ENCODE results near the gene BUD23.
"Not testable (repeated sequence)": the region's sequence is repeated elsewhere in the genome, so short reads cannot be mapped to it uniquely, and the experiment has no call there.

Gene BUD23

DNA sequence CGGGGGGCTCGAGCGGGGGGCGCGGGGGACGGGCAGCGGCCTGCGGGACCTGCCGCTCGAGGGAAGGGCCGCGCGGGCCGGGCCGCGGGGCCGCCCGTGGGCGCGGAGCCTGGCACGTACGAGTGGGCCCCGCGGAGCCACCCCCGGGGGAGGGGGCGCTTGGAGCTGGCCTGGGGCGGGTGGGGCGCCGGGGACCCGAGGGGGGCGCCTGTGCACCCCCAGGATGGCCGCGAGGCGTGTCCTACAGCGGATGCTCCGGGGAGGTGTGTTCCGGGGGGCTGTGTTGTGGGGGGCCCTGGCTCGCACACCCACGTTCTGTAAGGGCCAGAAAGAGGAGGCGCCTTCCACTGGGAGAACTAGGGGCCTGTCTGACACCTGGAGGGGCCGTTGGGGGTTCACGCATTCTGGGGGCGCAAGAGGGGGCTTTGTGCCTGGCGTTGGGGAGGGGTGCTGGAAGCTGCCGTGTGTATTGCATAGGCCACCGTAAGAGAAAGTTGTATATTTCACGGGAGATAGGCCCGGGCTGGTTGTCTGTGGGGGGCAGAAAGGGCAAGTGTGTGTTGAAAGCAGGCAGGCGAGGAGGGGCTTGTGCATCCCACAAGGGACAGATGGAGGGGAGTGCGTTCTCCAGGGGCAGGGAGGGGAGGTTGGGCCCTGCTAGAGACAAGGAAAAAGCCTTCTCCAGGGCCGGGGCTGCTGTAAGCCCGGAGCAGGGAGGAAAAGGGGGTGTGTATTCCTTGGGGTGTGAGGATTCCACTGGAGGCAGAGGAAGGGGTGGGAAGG lies 15.1 kb upstream of the BUD23 start:
- DNase-seq: no peak

DNA sequence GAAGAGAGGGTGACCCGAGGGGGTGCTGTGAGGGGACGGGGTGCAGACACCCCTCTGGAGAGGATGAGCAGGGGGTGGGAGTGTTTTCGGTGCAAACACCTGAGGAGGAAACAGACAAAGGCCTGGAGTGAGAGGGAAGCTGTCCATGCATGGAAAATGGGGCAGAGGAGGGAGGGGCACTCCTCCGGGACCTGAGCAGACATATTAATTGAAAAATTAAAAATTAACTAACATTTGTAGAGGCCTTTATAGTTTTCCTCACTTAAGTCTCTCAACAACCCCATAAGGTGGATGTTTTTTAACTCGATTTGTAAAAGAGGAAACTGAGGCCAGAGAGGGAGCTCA lies 14.5 kb upstream of the BUD23 start:
- no peak for DNase-seq

DNA sequence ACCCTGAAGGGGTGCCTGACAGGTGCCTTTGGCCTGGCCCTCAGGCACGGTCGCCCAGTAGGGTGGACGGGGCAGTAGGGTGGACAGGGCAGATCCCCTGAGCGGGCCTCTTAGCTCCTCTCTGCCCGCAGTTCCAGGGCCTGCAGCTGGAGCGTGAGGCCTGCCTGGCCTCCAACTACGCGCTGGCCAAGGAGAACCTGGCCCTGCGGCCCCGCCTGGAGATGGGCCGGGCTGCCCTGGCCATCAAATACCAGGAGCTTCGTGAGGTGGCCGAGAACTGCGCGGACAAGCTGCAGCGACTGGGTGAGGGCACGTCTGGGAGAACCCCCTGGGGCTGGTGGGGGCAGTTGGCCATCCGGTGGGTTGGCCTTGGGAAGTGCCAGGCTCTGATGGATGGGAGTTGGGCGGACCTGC lies 14.1 kb upstream of the BUD23 start:
- no peak for DNase-seq

DNA sequence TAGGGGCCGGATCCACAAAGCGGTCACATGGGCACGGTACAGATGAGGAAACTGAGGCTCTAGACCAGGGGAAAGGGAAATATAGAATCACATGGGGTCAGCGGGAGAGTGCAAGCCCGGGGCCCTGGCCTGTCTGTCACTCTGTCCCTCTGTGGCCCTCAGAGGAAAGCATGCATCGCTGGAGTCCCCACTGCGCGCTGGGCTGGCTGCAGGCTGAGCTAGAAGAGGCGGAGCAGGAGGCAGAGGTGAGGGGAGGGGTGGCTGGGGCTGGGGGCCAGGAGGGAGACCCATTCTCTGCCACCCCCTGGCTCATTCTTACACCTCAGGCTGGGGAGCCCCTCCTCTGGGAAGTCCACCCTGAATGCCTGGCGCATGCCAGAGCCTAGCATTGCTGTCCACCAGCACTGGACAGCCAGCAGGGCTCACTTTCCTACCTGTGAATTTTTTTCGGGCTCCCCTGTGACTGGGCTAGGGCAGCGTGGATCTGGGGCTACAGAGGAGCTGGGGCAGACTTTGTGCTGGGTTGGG lies 13.5 kb upstream of the BUD23 start:
- no peak for DNase-seq

DNA sequence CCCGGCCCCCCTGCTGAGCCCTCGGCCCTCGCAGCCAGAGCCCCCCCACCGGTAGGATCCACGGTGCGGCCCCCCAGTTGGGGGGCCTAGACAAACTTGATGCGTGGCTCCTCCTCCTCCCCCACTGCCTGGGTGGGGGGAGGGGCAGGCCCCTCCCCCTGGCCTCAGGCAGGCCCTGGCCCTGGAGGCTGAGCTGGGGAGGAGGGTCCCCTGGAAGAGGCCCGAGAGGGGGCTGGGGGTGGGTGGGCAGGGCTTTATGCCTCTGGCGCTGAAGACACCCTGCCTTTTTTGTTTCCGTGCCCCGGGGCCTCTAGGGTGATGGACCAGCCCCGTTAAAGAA lies 12.1 kb upstream of the BUD23 start:
- DNase-seq: no peak

DNA sequence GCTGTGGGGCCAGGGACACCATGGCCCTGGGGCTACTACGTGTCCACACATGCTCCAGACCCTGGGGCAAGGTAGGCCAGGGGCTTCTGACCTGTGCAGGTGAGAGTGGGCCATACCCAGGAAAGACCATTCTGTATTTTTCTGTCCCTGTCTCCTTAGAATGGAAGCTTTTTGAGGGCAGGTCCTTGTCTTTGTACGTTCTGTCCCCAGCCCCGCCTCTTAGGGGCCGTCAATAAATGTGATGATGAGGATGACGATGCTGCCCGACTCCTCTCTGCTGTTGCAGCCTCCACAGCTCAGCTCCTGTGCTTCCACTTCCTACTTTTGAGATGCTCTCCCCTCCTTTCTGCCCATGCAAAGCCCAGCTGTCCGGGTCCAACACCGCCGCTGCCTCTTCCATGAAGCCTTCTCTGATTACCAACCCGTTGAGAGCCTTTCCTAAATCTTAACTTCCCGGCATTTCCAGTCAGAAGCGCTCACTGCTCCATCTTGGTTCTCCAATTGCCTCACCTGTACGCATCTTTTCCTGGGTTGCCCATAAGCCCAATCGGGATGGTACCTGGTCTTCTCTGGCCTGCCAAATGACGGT lies 11.4 kb upstream of the BUD23 start:
- DNase-seq: no peak

DNA sequence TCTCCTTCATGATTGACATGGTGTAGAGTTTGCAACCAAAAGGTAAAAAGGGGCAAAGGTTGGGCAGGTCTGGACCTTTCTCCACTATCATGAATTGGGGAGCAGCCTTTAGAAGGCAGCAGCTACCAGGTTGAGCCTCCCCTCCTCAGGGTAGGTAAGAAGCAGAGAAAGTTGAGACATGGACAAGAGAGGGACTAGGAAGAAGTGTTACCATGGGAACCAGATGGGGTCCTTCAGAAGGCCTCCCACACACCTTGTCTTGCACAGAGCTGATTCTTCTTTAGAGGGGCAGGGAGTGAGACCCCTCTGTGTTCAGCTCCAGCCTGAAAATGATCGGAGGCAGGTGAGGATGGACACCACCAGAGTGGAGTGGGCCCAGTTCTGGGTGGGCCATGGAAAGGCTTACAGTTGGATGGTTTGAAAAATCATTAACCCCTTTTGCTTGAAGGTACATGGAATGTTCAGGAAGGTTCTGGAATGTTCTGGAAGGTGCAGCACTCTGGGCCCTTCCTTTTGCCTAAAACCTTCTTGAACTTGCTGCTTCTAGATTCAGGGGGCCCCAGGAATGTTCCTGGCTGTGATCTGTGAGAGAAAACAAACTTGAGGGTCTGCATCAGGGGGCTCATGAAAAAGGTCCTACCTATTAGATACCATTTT lies 8.8 kb upstream of the BUD23 start:
- DNase-seq: no peak

DNA sequence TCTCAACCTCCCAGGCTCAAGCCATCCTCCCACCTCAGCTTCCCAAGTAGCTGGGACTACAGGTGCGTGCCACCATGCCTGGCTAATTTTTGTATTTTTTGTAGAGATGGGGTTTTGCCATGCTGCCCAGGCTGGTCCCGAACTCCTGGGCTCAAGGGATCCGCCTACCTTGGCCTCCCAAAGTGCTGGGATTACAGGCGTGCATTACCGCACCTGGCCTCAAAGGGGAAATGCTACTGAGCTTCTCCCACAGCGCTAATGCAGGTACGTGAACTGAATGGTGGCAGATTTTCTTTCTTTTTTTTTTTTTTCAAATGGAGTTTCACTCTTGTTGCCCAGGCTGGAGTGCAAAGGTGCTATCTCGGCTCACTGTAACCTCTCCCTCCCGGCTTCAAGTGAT lies 7.3 kb upstream of the BUD23 start:
- not testable (repeated sequence) for DNase-seq

DNA sequence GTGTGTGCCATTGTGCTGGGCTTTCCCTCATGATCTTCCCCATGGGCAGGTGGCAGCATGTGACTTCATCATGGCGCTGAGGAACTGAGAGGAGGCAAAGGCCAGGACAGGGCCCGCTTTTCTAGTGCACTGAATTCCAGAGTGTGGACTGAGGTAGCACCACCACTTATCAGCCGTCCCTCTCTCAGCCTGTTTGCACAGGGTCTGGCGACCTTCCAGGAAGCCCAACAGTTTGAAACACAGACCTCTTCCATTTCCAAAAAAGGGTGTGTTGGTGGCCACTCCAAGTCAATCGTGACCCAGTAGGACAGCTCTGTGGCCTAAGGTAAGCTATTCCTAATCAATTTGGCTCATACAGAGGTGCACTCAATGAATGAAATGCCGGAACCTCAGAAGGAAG lies 4.5 kb upstream of the BUD23 start:
- DNase-seq: no peak

DNA sequence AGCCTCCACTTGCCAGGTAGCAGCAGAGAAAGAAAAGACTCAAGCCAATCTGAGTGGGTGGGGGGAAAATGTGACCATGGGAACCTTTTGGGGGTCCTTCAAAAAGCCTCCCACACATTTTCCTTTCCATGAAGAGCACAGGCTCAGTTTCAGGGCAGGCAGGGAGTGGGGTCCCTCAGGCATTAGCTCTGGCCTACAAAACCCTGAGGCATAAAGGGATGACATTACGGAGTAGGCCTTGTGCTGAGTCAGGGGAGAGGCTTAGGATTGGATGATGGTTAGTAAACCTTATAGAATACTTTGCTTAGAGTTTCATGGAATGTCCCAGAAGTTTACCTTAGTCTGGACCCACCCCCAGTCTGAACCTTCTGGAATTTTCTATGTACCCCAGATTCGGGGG lies 3.7 kb upstream of the BUD23 start:
- no peak for DNase-seq

DNA sequence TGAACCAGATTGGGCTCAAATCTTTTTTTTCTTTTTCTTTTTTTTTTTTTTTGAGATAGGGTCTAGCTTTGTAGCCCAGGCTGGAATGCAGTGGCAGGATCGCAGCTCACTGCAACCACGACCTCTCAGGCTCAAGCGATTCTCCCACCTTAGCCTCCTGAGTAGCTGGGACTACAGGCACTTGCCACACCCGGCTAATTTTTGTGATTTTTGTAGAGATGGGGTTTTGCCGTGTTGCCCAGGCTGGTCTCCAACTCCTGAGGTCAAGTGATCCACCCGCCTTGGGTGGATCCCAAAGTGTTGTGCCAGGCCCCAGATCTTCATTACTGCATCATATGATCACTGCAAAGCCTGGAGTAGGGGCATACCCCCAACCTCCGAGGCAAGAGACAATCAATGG lies 2.9 kb upstream of the BUD23 start:
- no peak for DNase-seq

DNA sequence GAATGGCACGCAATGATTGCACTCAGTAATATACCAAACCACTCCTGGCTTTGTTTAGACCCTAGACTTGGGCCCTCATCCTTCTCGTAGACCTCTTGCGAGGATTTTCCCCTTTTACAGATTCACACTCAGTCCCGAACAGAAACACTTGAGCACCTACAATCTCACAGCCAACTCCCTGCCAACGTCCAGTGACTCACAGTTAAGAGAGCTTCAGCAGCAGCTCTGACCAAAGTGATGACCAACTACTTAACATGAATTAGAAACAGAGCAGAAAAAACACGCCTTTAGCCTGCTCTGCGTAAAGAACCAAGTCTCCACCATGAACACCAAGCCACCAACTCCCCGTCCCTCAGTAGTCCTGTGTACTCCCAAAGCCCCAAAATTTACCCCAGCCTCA lies 2.4 kb upstream of the BUD23 start:
- DNase-seq: no peak

DNA sequence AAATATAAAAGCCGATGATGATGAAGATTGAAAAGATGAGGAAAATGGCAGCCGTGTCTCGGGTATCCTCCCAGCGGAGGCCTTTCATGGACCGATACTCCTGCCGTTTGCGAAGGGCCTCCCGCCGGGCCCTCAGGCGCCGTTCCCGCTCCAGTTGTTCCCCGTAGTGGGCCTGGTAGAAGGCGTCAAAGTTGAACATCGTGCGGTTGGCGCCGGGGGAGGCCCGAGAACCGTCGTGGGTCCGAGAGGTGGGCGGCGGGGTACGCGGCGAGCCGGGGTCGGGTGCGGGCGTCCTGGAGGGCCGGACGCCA lies 697 bp upstream of the BUD23 start:
- no peak for DNase-seq

DNA sequence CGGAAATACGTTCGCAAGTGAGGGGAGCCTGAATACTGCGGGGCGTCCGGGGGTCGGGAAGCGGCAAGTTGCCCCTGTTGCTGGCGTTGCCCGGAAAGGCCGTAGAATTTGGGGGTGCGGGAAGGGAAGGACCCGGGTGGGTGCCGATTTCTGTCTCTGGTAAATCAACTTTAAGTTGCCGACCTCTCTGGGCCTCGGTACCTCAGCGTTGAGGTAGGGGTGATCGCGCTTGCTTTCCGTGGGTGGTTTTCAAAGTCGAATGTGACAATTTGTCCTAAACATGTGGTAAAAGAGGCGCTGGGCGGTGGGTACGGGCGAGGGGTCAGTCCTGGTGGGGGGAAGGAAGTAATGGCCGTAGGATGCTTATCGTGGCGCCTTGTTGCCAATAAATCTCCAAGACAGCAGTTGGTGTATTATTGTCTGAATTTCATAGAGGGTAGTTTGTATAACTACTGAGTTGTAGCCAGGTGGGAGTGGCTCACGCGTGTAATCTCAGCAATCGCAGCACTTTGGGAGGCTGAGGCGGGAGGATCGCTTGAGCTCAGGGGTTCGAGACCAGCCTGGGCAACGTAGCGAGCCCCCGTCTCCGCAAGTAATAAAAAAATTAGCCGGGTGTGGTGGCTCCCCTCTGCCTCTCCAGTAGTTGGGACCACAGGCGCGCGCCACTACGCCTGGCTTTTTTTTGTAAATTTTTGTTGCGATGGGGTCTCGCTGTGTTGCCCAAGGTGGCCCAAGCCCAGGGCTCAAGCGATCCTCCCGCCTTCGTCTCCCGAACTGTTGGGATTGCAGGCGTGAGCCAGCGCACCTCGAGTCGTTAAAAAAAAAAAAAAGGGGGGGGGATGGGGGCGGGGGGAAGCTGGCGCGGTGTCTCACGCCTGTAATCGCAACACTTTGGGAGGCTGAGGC lies 644 bp downstream of the BUD23 start:
- DNase-seq: no peak

DNA sequence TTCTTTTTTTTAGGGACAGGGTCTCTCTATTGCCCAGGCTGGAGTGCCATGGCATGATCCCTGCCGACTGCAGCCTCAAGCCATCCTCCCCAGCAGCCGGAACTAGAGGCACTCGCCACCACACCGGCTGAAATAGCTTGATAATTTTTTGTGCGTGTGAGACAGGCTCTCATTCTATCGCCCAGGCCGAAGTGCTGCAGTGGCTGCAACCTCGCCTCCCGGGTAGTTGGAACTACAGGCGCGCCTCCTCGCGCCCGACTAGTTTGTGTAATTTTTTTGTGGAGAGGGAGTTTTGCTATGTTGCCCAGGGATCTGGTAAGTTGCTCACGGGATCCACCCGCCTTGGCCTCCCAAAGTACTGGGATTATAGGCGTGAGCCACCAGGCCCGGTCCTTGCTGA lies 1.9 kb downstream of the BUD23 start:
- DNase-seq: no peak

DNA sequence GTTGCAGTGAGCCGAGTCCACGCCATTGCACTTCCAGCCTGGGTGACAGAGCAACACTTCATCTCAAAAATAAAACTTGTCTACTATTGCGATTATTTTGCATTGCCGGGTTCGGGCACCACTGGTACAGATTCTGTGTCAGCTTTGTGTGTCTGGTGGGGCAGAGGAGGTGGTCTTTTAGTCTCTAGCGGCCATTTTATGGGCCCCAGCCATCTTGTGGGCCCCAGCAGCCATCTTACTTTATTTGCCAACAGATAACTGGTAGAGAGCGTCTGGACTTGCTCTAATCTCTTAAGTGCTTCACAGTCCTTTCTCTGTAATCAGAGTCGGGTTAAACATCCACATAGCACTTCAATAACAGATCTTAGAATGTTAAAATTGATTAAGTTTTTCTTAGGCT lies 4.9 kb downstream of the BUD23 start:
- DNase-seq: no peak

DNA sequence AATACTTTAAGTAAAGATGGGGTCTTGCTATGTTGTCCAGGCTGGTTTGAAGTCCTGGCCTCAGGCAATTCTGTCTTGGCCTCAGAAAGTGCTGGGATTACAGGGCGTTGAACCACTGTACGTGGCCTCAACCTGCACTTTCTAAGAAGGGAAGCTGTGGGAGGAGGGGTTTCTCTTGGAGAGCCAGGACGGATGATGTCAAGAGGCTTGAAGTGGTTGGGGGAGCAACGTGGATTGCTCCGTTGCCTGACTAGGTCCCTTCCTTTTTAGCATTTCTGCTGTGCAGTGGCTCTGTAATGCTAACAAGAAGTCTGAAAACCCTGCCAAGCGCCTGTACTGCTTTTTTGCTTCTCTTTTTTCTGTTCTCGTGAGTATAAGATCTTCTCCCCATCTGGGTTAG lies 7.2 kb downstream of the BUD23 start:
- DNase-seq: no peak

DNA sequence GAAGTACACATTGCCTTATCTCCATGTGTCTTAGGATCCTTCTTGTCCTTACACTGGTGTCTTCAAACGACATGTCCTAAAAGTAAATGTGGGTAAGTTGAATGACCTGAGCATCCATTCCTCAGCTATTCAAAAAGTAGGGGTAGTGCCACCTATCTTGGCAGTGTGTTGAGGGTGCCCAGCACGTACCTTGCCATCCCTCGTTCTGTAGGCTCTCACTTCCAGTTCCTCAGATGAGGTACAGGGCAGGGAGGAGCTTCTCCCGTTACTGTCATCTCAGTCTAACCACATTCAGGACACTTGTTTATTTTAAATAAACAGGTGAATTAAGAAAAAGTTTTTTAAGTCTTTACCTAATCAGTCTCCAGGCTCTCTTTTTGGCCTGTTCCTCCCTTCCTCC lies 13.0 kb downstream of the BUD23 start:
- no peak for DNase-seq

DNA sequence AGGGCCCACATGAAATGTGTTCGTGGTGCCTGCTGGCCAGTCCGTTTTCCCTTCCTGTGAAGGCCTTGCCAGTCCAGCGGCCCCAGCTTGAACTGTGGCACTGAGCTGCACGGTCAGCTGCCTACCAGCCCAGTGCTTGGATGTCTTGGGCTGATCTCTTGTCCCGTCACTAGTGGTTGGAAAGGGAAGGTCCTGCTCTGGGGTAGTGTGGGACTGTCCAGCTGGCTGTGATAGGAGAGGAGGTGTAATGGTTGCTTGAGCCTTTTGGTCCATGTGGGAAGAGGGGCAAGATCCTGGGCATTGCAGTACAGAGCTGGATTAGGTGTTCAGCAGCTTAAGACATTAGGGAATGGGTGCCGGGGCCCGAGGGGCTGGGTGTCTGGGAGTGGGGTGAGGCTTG lies 15.0 kb downstream of the BUD23 start:
- DNase-seq: no peak

DNA sequence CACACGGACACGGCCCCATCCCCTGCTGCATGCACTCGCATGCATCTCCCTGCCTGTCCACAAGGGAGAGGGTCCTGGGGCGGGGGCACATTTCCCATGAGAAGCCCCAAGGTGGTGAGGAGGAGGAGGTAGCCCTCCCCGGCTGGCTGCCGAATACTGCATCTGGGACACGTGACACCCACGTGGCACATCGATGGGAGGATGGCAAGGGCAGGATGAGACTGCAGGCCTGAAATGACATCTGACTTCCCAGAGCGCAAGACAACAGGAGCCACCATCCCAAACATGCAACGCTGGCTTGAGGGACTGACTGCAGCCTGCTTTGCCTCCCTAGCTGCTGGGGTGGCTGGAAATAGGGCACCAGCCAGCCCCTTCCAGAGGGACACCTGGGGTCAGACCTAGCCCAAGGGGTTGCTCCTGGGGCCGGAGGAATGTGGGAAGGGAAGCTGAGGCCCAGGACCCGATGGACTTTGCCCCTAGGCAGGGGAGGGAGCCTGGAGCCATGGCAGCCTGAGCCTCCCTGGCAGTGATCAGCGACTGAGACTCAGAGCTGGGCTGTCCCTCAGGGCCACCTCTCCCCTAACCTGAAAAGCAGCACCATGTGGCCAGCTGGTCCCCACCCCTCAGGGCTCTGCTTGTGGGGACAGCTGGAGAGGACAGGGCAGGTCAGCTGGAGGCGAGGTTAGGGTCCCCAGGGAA lies 16.1 kb downstream of the BUD23 start:
- DNase-seq: no peak

DNA sequence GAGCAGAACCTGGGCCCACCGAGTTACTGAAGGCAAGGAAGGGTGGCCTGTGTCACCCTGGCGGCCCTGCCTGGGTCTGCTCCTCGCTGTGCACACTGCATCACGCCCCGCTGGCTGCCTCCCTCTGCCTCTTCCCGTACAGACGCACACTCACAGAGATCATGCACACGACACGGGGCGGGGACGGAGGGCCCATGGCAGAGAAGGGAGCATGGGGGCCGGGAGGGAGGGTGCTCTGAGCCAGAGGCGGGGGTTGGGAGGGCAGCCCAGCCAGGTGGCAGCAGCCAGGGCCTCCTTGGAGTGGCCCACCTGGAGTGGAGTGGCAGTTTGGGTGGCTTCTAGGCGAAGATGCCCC lies 16.6 kb downstream of the BUD23 start:
- no peak for DNase-seq

DNA sequence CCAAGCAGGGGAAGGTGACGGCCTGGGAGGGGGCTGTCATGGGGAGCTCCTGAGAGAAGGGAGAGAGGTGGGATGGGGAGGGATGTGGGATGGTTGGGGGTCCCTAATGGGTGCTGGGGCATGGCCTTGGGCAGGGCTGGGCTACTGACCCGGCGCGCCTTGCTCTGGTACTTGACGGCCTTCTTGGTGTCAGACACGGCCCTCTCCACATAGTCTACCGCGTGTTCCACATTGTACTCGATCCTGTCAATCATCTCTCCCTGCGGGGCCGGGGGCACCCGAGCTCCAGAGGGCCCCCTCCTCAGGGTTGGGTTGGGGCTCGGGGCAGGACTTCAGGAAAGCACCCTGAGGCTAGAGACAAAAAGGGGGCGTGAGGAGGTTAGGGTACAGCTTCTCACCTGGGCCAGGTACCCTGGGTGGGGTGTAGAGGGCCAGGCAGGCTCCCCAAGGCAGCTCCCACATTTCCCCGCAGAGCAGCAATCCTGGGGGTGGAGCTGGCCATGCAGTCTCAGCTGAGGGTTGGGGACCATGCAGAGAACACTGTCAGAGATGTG lies 17.3 kb downstream of the BUD23 start:
- no peak for DNase-seq
